Kidney glomerular epithelial cell (primary cell): ENCODE measurements around the gene AGBL1.

Experiments
- DNase-seq: peaks from one replicate; lab custom pipeline; 2025; lab: John Stamatoyannopoulos, UW

AGBL1 gene

GRCh38 chr15:86163816-86164215 lies 84.1 kb downstream of the AGBL1 start:
- no peak for DNase-seq

DNA sequence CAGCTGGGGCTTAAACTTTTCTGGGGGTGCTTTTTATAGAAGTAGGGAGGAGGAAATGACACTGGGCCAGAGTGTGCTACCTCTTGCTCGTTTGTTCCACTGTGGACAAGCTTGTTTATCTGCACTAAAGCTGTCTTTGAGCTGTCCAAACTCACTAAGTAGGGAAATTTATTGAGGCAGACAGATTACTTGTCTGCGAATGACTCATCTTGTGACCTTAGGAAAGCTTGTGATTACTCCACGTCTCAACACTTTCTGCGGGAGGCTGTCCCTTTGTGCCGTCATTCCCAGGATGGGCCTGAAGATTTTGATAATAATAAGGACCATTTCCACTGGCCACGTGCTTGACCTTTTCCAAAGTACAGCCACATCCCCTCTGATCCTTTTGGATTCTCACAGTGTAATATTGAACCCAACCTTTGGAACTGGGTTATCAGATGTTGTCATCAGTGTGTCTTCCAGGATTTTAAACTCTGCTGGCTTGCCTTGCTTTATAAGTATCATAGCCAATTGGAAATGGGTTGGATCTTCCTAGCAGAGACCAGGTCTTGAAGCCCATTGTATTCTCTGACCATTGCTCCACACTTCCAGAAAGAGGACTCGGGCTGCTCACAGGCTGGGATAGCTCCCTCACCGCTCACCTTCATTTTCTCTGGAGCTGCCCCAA lies 84.7 kb downstream of the AGBL1 start:
- no peak for DNase-seq

- no peak for DNase-seq
Measured at GRCh38 chr15:86165265-86166211, 85.9 kb downstream of the AGBL1 start.

DNA sequence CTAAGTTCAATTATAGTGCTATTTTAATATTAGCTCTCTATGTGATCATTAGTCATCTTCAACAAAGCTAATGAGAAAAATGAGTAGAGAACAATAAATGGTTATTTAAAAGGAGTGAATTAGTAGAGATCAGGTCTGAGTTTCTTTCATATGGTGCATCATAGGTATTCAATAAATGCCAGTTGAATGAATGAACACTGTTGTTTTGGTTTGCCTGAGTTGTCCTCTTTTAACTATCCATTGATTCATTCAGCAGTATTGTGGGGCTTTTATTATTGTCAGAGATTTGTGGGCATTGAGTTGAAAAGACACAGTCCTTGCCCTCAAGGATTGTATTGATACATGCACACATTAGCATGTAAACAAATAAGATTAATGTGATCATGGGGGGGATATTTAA lies 88.2 kb downstream of the AGBL1 start:
- DNase-seq = no peak

DNA sequence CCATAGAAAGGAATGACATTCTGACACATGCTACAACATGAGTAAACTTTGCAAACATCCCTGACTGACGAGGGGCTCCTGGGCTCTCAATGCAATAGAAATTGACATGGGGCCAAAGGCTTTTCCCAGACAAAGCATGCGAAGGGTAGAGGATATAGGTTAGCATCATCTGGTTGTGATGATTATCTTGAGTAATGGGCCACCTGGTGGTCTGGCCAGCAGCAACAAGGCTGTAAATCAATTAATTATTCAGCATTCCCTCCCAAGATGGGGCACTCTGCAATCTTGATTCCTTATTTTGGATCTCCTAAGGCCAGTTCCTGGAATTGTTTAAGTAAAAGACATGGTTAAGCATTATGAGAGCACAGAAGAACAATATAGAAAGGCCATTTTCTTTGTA lies 99.2 kb downstream of the AGBL1 start:
- DNase-seq = no peak

GRCh38 chr15:86183596-86184491 lies 104.2 kb downstream of the AGBL1 start:
- no peak for DNase-seq

DNA sequence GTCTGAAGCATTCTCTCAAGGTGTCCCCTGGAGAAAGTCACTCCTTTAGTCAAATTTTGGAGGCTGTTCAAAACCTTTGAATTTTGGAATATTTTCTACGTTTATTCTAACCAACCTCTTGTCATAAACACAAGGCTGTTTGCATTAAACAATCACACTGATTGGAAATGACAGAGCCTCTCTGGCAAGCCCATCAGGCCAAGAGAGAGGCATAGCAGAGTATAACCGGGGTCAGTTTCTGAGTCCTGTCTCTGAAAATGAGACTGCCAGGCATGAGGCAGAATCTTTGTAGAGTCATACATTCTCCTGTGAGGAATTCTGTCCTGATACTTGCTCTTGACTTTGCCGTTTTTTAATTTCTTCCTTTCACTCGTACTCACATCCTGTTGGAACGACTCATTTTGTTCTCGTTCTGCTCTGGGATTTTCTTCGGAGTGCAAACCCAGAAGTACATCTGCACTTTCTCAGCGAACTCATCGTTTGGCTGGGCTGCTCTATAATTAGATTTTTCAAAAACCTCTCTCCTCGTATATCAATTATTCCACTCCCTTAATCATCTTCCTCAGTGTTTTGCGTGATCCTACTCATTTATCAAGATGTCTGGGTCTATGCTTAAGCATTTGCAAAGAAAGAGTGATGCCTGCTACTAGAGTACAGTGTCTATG lies 114.2 kb downstream of the AGBL1 start:
- DNase-seq = no peak

- DNase-seq = no peak
Measured at GRCh38 chr15:86197770-86198169, 118.1 kb downstream of the AGBL1 start.

- no peak for DNase-seq
Measured at GRCh38 chr15:86199467-86200145, 119.9 kb downstream of the AGBL1 start.

- no peak for DNase-seq
Measured at GRCh38 chr15:86201313-86202008, 121.8 kb downstream of the AGBL1 start.

DNA sequence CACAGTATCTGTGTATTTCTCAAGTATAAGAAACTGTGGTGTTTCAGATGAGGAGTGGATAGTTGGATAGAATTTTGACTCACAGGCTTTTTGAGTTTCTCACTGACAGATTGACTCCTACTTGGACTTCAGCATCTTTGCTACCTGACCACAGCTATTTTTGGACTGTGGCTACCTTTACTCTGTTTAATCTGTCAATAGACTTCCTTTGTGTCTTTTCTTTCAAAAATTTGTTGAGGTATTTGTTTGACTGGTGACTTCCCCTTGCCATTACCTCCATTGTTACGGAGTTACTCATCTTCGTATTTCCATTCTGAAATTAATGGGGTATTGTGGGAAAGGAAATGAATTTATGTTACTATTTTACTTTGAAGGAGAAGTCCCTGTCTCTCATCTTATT lies 123.8 kb downstream of the AGBL1 start:
- no peak for DNase-seq

- no peak for DNase-seq
Measured at GRCh38 chr15:86205096-86205495, 125.4 kb downstream of the AGBL1 start.

DNA sequence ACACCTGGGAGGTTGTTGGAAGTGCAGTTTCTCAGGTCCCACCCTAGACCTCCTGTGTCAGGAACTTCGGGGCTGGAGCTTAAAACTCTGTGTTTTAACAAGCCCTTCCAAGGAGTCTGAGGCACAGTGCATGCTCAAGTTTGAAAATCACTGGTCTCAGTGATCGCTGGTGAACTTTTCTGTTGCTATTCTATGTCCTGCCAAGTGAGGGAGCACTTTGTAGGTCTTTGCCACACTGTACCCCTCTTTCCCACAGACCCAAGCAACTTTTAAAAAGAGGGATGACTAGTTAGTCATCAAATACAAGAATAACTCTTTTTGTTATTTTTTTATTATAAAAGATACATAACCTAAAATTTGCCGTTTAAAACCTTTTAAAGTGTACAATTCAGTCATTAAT lies 133.7 kb downstream of the AGBL1 start:
- no peak for DNase-seq

DNA sequence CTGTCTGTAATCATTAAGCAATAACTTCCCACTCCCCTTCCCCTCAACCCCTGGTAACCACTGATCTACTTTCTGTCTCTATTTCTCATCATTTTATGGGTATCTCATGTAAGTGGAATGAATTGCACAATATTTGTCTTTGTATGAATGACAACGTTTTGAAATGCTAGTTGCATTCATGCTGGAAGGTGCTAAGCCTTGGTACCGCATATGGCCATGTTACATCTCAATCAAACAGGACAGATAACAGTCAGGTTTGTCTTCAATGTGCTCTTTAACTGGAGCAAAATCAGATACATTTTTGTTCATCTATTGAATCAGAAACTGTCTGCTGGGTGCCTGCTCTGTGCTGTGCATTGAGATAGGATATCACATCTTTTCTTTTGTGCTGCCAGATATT lies 134.2 kb downstream of the AGBL1 start:
- DNase-seq = no peak

- no peak for DNase-seq
Measured at GRCh38 chr15:86221119-86221518, 141.4 kb downstream of the AGBL1 start.

DNA sequence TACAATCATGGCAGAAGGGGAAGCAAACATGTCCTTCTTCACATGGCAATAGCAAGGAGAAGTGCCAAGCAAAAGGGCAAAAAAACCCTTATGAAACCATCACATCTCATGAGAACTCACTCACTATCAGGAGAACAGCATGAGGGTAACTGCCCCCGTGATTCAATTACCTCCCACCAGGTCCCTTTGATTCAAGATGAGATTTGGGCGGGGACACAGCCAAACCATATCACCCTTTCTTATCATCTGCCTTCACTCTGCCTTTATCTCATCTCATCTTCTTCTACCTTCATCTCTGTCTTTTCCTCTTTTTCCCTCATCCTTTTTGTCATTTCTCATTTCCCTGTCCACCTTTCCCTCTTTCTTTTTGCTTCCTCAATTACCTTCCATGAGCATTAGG lies 149.6 kb downstream of the AGBL1 start:
- no peak for DNase-seq

GRCh38 chr15:86229936-86230335 lies 150.3 kb downstream of the AGBL1 start:
- DNase-seq = no peak

DNA sequence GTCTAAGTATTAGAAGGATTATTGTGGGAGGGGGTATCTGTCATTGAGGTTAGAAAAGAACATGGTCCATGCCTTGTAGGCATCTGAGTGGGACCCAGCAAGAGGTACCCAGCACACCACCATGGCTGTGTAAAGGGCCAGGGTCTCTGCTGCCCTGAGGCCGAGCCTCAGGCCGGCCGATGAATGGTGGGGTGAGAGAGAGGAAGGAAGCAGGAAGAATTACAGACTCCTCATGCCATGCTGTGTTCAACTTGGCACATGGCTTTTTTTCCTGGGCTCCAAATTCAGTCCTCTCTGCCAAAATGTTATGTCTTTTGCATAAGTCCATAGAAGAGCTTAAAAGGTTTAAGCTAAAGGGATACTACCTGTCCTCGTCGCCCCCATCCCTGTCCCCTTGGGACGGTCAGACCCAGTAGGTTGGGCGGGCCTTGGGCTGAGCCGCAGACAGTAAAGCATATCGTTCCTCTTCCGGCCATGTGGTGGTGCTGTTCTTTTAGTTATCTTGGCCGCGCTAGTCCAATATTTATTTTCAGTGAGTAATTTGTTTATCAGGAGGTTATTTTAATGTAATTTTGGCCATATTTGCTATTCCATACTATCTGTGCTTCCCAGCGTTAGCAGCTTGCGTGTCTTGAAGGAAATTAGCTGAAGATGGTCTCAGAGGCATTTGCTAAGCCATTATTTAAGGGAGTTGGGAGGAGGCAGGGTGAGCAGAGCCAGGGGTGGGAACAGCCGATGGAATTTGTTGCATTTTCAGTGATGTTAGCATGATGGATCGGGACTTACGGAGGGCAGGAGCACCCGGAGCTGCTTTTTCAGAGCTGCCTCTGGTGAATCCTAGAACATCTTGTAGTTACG lies 152.4 kb downstream of the AGBL1 start:
- peak; percentile 9 for DNase-seq

DNA sequence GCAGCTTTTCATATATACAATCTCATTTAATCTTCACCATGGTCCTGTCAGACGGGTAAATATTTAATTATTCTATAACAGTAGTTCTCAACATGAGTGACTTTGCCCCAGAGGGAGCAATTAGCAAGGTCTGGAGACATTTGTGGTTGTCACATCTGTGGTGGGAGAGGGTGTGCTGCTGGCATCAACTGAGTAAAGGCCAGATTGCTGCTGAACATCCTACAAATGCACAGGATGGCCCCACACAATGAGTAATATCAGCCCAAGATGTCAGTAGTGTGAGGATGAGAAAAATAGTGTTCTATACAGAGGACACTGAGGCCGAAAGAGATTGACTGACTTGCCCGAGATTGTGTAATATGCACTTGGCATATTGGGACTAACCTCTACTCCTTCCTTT lies 156.0 kb downstream of the AGBL1 start:
- DNase-seq = no peak
